ENCODE results near the gene PACS1. TPM values are rescaled to one million over a fixed set of nuclear protein-coding genes. Genes with fewer than 3 reads are reported as not detected.

PACS1 gene
- total and polyA plus RNA-seq, 2 donors (not counting 1 experiment from before 2014, with no cell fraction given), result 131 to 303 TPM

- H3K4me1 ChIP-seq (ENCODE audit: control insufficient read depth in 2 of 2, insufficient read depth in 2 of 2, low read length in 2 of 2), result no peaks in the 10 kb centered on the region
- no peak overlapping the region for H2AFZ ChIP-seq (ENCODE audit: insufficient read depth, low read depth, low read length, poor library complexity, severe bottlenecking)
- intact Hi-C loops (cut with micrococcal nuclease), result no loop called here
- peaks cover 0 to 2% of the 10 kb centered on the region in 2 experiments for H3K36me3 ChIP-seq (replicated peaks in 1 of 2; ENCODE audit: control extremely low read depth in 1 of 2, control insufficient read depth in 1 of 2, extremely low read depth in 1 of 2, insufficient read depth in 2 of 2, low read length in 1 of 2)
- peaks cover 2 to 14% (median 6%) of the 10 kb centered on the region in 3 donors for H3K9me3 ChIP-seq (ENCODE audit: control extremely low read depth in 1 of 3, control insufficient read depth in 2 of 3, insufficient read depth in 1 of 3, low read length in 2 of 3)
- peaks cover 3% of the 10 kb centered on the region for H3K9me3 Mint-ChIP-seq (ENCODE audit: insufficient read depth)
- peaks cover 5% of the 10 kb centered on the region for H4K20me1 ChIP-seq (ENCODE audit: control insufficient read depth, insufficient read depth, low read length, poor library complexity, severe bottlenecking)
- ATAC-seq (ENCODE audit: low read depth) (no peak), DNase-seq (no peak)
- no peak overlapping the region for H3K9ac ChIP-seq (ENCODE audit: low read length)
- no peaks in the 10 kb centered on the region for H3K27me3 Mint-ChIP-seq
- ChIA-PET CTCF (no interaction called here), POLR2A (no interaction called here)
- H3K4me1 Mint-ChIP-seq, result peaks cover 3% of the 10 kb centered on the region
- no peak overlapping the region for H3K4me3 ChIP-seq (ENCODE audit: control extremely low read depth in 1 of 5, extremely low read depth in 1 of 5, insufficient read depth in 1 of 5, low read depth in 2 of 5, low read length in 4 of 5)
- no peaks in the 10 kb centered on the region for H3K27me3 ChIP-seq (replicated peaks in 1 of 4; ENCODE audit: control extremely low read depth in 1 of 4, control insufficient read depth in 3 of 4, insufficient read depth in 4 of 4, low read length in 3 of 4)
- H3K4me3 Mint-ChIP-seq, result no peak overlapping the region
- no peak overlapping the region for H3K27ac Mint-ChIP-seq
- no CpG with 5 or more reads among the region's 3 CpGs for WGBS (ENCODE audit: insufficient coverage)
- H3K79me2 ChIP-seq (ENCODE audit: control insufficient read depth, insufficient read depth, low read length), result peaks cover 12% of the 10 kb centered on the region
- H3K27ac ChIP-seq (ENCODE audit: low read length in 2 of 2), result no peak overlapping the region
- TF ChIP-seq CTCF (IDR thresholded peaks at IDR 0.05) (no peak), EZH2 (IDR thresholded peaks at IDR 0.05; ENCODE audit: borderline replicate concordance, insufficient read depth, low read depth, low read length, poor library complexity, severe bottlenecking) (no peak)
- no peak overlapping the region for H3K4me2 ChIP-seq (replicated peaks; ENCODE audit: low read depth, low read length, poor library complexity, severe bottlenecking)
Observed at GRCh38 chr11:66204412-66204811, 134.3 kb downstream of the PACS1 start.

- no peaks in the 10 kb centered on the region for H3K79me2 ChIP-seq (ENCODE audit: control insufficient read depth, insufficient read depth, low read length)
- H3K4me1 Mint-ChIP-seq, result peaks cover 3% of the 10 kb centered on the region
- no peaks in the 10 kb centered on the region for H3K27me3 Mint-ChIP-seq
- DNase-seq, result no peak
- H3K27ac Mint-ChIP-seq, result no peak overlapping the region
- H3K4me2 ChIP-seq (replicated peaks; ENCODE audit: low read depth, low read length, poor library complexity, severe bottlenecking), result no peak overlapping the region
- H3K9me3 Mint-ChIP-seq (ENCODE audit: insufficient read depth), result peaks cover 3% of the 10 kb centered on the region
- no peaks in the 10 kb centered on the region for H3K27me3 ChIP-seq (replicated peaks in 1 of 4; ENCODE audit: control extremely low read depth in 1 of 4, control insufficient read depth in 3 of 4, insufficient read depth in 4 of 4, low read length in 3 of 4)
- no peak overlapping the region for H3K4me3 ChIP-seq (ENCODE audit: control extremely low read depth in 1 of 5, extremely low read depth in 1 of 5, insufficient read depth in 1 of 5, low read depth in 2 of 5, low read length in 4 of 5)
- ATAC-seq (ENCODE audit: low read depth), result no peak
- CTCF ChIA-PET, result no interaction called here
- peaks cover 8% of the 10 kb centered on the region for H4K20me1 ChIP-seq (ENCODE audit: control insufficient read depth, insufficient read depth, low read length, poor library complexity, severe bottlenecking)
- POLR2A ChIA-PET, result no interaction called here
- no peaks in the 10 kb centered on the region for H3K4me1 ChIP-seq (ENCODE audit: control insufficient read depth in 2 of 2, insufficient read depth in 2 of 2, low read length in 2 of 2)
- H3K36me3 ChIP-seq (replicated peaks in 1 of 2; ENCODE audit: control extremely low read depth in 1 of 2, control insufficient read depth in 1 of 2, extremely low read depth in 1 of 2, insufficient read depth in 2 of 2, low read length in 1 of 2), result peaks cover 0 to 20% of the 10 kb centered on the region in 2 experiments
- H3K9me3 ChIP-seq (ENCODE audit: control extremely low read depth in 1 of 3, control insufficient read depth in 2 of 3, insufficient read depth in 1 of 3, low read length in 2 of 3), result peaks cover 0 to 3% (median 2%) of the 10 kb centered on the region in 3 donors
- no peak for TF ChIP-seq CTCF (IDR thresholded peaks at IDR 0.05)
- TF ChIP-seq EZH2 (IDR thresholded peaks at IDR 0.05; ENCODE audit: borderline replicate concordance, insufficient read depth, low read depth, low read length, poor library complexity, severe bottlenecking), result no peak
- H2AFZ ChIP-seq (ENCODE audit: insufficient read depth, low read depth, low read length, poor library complexity, severe bottlenecking), result no peak overlapping the region
- H3K9ac ChIP-seq (ENCODE audit: low read length), result no peak overlapping the region
- 96% methylated on average over 7 of the region's 7 CpGs for WGBS (ENCODE audit: insufficient coverage)
- no peak overlapping the region for H3K27ac ChIP-seq (ENCODE audit: low read length in 2 of 2)
- intact Hi-C loops (cut with micrococcal nuclease), result no loop called here
- no peak overlapping the region for H3K4me3 Mint-ChIP-seq
Observed at GRCh38 chr11:66207816-66208215, 137.7 kb downstream of the PACS1 start.
